Stimulated activated naive CD4-positive, alpha-beta T cell treated with Interleukin-2 at 50 U/mL for 16 hours (primary cell): ENCODE data around the gene NELFB.

Source experiments
- DNase-seq: peaks from one replicate; lab custom pipeline; 2025; lab: John Stamatoyannopoulos, UW

NELFB gene

DNA sequence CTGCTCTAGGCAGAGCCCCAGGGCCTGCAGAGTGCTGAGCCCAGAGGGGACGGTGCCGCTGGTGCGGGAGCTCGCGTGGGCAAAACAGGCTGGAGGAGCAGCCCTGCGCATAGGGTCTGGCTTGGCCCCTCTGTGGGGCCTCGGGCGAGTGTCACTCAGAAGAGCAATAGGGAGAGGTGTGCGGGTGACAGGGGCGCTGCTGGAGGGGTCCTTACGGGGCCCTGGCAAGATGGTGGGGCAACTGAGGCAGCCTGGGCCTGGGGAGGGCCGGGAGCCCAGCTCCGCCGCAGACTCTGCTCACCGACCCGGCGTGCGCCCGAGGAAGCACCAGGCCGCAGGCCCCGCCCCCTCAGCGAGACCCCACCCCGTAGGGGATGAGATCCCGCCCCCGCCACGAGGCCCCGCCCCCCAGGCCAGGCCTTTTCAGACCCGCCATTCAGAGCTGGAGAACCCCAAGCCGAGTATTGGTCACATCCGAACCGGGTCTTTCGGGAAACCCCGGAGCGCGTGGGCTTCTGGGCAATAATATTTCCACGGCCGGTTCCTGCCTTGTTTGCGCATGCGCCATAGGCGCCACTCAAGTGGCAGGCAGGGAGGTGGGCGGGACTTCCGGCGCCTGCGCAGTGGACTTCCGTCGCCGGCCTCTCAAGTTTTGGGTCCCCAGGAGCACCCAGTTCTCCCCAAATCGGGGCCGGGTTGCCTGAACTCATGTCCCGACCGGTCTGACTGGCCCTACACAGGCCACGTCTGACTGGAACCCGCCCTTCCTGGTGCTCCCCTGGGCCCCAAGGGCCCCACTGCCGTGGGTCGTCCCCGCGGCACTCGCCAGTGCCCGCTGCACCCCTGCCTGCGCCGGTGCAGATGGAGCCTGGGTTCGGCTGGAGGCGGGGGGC is 31.8 kb upstream of the NELFB start:
- peak; percentile 98 for DNase-seq

DNA sequence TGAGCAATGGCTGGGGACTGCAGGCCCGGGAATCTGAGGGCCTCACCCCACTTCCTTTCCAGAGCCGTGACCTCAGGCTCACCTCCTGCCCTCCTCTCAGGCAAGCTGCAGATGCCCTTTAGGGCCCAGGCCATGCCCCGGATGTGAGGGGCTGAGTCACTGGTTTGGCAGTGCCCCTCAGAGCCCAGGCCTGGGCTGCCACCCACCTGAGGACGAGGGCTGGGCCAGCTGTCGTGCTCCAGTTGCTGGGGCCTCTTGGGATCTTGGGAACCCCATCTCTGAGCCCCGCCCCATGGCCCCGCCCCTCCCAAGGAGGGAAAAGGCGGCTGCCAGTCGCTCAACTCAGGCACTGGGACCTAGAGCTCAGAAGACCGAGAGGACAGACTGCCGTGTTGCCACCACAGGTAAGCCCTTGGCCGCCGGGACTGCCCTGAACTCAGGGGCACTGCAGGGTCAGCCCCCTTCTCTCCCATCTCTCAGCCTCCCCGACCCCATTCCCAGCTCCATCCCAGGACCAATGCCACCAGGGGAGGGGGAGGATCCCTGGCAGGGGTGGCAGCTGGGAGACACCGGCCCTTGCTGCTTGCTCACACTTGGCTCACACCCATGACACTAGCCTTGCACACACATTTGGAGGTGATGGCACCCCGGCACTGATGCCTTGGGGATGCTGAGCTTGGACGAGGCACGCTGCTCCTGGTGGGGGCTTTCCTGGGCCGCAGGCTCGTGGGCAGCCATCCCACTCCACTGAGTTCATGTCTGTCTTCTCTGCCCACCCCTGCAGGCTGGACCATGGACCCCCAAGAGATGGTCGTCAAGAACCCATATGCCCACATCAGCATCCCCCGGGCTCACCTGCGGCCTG is 30.1 kb upstream of the NELFB start, which contains the start of gene CYSRT1:
Gene CYSRT1, plus strand, starts transcription at position 345 of the 865 bp plus-strand sequence. Its CDS starts 448 bp downstream, at position 793.
- DNase-seq: no peak

DNA sequence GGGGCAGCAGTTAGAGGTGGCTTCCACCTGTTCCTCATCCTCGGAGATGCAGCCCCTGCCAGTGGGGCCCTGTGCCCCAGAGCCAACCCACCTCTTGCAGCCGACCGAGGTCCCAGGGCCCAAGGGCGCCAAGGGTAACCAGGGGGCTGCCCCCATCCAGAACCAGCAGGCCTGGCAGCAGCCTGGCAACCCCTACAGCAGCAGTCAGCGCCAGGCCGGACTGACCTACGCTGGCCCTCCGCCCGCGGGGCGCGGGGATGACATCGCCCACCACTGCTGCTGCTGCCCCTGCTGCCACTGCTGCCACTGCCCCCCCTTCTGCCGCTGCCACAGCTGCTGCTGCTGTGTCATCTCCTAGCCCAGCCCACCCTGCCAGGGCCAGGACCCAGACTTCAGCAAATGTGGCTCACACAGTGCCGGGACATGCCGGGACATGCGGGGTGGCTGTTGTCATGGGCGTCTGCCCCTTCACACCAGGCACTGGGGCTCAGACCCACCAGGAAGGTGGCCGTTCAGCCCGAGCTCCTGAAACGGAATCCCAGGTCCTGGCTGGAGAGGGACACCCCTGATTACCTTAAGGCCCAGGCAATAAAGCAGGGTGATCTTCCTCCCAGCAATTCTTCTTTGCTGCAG is 29.3 kb upstream of the NELFB start:
- DNase-seq: no peak

DNA sequence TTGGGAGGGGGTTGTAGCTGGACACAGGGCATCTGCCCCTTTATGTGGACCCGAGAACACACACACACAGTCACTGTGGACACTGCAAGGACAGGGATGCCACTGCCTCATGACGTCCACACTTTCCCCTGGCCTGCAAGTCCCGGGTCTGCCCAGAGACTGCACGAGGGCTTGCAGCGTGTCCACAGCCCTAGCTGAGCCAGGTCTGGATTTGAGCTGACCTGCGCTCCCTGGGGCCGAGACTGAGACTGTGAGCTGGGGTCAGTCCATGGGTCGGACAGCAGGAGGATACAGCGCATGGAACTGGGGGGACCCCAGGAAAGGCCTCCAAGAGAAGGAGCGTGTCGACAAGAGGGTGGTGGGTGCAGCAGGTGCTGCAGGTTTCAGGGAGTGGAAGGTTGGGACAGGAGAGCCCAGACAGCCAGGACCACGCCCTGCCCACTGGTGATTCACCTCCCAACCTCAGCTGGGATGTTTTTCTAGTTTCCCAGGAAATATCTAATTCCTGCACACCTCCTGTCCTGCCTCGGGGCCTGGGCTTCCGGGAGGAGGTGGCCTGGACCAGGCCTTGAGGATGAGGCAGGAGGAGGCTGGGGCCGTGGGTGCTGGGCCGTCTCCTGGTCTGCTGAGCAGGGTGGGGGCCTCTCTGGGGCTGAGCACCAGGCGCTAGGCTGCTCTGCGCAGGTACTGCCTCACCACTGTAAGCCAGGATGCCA is 28.6 kb upstream of the NELFB start:
- no peak for DNase-seq

DNA sequence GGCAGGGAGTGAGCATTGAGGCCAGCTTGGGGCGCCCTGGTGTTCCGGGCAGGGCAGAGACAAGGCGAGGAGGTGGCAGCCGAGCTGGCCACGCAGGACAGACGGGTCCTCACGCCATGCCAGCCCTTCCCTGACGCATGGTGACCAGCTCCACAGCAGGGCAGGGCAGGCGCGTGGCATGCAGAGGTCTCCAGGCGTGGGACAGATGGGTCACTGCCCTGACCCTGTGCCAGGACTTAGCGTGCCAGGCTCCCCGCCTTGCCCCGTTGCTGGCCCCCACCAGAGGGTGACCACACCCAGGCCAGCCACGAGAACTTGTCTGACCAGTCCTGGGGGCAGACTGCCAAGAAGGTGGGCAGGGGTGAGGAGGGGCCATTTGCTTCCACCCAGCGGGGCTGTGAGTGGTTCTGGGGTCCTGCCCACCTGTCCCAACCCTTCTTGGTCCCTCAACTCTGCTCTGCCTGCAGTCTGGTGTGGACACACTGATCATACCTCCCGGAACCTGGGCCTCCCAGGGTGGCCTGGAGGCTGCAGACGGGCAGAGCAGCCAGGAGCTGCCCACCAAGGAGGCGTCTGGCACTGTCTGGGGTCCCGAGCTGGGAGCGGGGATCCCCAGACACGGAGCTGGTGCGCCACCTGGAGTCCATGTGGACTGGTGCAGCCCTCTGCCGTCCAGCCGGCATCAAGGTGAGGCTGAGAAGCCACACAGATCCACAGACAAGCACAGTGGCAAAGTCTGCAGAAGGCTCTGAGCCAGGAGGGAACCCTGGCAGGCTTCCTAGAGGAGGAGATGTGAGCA is 27.9 kb upstream of the NELFB start, which contains the start of gene RNF224:
Gene RNF224, plus strand, starts transcription at position 449 of the 799 bp plus-strand sequence. CDS start 834 bp downstream, outside the sequence.
- DNase-seq: peak; percentile 68

DNA sequence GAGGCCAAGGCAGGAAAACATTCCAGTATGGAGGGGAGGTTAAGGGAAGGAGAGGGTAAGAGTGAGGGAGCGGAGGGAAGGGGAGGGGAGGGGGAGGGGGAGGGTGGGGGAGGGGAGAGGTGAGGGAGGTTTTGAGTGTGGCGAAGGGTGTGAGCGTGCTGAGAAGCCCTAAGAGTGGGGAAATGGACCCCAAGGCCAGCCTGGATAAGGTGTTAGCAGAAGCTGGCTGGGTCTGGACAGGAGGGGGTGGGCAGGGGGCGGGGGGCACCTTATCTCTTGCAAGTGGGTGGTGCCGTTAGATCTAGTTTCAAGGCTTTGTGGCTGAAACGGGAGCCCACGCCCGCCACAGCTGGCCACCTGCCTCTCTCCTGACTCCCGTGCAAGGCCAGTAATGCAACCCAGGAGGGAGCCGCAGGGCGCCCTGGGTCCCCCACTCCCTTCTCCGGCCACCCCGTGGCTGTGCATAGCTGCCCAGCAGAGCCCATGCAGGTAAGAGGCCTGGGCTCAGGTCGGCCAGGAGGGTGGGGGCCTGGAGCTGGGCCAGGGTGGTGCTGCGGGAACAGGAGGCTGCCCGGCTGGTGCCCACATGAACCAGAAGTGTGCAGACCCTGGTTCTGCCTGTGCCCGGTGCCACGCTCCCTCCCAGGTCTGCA is 27.1 kb upstream of the NELFB start:
- DNase-seq: no peak

DNA sequence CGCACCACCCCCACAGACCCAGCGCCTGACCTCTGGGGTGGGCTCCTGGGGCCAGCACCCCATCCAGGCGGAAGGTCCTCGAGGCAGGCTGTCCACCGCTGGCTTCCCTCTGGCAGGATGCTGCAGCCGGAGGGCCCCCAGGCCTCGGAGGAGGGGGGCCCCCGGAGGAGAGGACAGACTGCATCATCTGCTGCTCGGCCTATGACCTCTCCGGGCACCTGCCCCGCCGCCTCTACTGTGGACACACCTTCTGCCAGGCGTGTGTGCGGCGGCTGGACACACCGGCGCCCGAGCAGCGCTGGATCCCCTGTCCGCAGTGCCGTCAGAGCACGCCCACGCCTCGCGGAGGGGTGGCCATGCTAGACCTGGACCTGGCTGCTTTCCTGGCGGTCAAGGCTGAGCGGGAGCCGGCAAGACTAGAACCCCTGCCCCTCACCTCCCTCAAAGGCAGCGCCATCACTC is 26.6 kb upstream of the NELFB start:
- no peak for DNase-seq

DNA sequence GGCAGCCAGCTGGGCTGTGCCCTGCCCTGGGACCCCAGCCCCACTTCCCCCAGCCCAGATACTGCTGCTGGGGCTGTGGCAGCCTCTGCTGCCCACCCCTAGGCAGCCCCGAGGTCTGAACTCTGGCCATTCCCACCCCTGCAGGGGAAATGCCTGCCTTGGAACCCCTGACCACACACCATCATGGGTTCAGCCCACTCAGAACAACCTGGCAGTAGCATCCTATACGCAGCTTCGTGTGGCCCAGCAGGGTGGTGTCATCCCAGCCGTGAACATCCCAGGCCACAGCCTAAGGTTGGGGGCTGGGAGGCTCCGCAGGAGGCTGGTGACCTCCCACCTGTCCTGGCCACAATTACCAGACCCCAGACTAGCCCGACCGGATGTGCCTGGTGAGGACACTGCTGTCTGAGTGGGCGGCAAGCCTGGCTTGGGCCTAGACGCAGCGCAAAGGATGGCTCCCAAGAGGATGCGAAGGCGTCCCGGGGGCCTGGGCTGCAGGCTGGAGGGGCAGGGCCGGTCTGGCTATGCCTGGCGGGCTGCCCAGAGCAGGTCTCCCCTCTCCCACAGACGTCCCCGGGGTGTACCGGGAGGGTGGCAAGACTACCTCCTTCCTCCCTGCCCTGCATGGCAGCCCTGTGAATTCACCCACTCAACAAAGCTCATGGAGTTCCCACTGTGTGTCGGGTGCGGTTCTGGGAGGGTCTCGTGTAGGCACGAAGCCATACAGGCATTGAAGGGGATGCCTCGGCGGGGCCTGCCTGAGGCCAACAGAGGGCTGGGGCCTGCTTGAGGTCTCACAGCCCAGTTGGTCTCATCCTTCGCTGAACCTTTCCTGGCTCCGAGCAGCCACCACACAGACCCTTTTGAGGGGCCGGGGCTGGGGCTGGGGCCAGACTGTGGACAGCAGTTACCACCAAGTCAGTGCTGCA is 25.9 kb upstream of the NELFB start:
- no peak for DNase-seq

DNA sequence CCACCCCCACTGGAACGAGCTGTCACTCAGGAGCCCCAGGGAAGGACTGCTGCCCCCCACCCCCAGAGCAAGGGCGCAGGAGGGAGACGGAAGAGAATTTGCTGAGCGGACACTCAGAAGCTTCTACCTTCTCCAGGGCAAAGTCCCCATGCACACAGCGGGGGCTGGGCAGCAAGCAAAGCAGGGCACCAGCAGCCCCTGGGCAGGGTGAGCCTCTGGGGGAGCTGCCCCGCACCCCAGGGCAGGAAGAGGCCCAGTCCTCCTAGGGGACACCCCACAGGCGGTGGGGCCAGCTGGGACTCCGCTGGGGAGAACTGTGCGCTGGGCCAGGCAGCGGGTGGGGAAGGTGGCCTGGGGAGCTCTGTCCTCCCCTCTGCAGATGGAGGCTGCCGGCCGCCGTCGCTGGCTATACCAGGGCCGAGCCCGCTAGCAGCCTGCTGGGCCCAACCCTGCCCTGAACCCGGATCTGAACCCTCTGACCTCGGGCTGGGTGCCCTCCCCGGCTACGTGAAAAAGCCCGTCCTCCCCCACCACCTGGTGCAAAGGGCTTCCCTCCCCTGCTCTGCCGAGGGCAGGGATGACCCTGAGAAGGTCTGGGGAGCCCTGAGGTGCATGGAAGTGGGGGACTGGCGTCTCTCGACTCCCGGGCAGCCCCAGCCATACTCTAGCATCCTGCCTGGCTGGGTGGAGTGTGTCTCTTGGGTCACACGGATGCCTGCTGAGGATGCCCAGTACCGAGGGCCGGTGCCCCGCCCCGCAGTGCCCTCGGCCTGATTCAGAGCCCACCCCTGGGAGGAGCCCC is 25.0 kb upstream of the NELFB start:
- DNase-seq: no peak

DNA sequence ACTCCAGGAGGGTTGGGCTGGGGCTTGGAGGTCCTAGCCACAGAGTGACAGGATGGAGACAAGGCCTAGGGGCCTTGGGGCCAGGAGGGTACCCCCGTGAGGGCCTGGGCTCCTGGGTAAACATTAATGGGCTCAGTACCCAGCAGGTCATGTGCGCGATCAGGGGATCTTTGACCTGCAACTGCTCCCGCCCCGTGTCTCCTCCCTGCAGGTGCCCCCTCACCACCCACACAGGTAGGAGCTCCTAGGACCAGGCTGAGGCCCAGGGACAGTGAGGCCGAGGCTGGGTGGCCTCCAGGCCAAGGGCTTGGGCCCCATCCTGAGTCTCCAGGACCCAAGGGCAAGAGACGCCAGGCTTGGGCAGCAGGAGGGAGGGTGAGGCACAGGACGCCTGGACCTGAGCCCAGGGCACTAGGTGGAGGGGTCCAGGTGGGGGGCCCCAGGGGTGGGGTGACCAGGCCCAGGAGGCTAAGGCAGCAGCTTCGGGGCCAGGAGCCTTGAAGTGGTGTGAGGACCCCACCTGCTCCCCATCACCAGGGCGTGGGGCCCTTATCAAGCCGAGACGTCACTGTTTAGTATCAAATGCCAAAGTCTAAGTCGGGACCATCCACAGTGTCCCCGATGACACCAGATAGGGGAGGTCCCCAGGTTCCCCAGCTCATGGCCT is 24.3 kb upstream of the NELFB start, which contains the start of gene SLC34A3:
Gene SLC34A3, plus strand, starts transcription at position 197 of the 667 bp plus-strand sequence. CDS start 802 bp downstream, outside the sequence.
- DNase-seq: no peak

DNA sequence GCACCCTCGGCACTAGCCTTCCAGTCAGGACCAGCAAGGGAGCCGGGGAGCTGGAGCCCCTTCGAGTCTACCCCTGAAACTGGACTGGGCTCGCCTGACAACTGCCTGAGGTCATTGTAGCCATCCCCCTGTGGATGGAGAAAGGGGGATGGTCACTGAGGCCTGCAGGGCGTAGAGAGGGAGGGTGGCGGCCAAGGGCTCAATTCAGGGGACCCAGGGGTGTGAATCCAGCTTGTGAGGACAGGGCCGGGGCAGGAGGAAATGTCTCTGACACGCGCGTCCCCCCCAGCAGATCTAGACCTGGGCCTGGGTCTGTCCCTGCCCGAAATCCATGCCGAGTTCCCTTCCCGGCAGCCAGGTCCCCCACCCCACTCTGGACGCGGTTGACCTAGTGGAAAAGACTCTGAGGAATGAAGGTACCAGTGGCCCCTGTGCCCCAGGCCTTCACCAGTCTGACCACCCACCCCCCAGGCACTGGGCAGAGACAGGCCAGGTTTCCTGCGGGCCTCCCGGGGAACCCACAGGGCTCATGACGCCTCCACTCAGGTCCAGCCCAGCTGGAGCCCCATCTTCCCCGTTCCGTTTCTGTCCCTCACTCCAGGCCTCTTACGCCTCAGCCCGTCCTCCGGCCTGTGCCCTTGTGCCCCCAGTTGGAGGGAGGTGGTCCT is 23.6 kb upstream of the NELFB start:
- DNase-seq: no peak

DNA sequence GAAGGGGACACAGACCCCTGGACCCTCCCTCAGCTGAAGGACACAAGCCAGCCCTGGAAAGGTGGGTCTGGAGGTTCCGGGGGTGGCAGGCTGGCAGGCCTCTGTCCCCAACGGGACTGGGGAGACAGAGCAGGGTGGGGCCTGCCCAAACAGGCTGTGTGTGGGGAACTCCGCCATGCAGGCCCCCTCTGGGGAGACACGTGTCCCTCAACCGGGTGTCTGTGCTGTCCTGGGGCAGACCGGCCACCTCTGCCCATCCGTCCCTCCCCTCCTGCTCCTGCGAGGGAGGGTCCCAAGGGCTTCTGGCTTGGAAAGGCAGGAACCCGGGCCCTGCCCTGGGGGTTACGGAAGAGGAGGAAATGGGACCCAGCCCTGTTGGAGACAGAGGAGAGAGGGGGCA is 23.0 kb upstream of the NELFB start:
- no peak for DNase-seq

DNA sequence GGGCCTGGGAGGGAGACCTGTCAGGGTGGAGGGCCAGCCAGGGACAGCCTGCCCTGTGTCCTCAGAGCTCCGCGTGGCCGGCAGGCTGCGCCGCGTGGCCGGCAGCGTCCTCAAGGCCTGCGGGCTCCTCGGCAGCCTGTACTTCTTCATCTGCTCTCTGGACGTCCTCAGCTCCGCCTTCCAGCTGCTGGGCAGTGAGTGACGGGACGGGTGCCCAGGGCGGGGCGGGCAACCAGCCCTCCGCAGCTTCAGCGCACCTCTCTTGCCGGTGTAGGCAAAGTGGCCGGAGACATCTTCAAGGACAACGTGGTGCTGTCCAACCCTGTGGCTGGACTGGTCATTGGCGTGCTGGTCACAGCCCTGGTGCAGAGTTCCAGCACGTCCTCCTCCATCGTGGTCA is 22.6 kb upstream of the NELFB start:
- no peak for DNase-seq

DNA sequence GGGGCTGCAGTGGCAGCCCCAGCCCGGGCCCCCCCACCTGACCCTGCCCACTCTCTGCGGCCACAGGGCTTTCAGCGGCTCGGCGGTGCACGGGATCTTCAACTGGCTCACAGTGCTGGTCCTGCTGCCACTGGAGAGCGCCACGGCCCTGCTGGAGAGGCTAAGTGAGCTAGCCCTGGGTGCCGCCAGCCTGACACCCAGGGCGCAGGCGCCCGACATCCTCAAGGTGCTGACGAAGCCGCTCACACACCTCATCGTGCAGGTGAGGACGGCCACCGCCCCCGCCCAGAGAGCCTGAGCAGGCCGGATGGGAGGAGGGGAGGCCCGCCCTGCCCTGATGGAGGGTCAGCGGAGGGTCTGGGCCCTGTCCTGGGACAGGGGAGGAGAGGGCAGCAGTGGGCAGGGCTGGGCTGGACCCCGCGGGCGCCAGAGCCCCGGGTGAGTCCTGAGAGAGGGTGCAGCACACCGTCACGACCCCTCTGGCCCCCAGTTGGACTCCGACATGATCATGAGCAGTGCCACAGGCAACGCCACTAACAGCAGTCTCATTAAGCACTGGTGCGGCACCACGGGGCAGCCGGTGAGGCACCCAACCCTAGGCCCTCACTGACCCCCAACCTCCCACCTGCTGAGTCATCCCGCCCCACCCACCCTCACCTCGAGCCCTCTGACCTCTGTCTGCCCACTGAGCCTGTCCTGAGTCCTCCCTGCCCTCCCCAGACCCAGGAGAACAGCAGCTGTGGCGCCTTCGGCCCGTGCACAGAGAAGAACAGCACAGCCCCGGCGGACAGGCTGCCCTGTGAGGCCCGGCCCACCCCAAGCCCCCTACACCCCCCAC is 21.8 kb upstream of the NELFB start:
- no peak for DNase-seq

DNA sequence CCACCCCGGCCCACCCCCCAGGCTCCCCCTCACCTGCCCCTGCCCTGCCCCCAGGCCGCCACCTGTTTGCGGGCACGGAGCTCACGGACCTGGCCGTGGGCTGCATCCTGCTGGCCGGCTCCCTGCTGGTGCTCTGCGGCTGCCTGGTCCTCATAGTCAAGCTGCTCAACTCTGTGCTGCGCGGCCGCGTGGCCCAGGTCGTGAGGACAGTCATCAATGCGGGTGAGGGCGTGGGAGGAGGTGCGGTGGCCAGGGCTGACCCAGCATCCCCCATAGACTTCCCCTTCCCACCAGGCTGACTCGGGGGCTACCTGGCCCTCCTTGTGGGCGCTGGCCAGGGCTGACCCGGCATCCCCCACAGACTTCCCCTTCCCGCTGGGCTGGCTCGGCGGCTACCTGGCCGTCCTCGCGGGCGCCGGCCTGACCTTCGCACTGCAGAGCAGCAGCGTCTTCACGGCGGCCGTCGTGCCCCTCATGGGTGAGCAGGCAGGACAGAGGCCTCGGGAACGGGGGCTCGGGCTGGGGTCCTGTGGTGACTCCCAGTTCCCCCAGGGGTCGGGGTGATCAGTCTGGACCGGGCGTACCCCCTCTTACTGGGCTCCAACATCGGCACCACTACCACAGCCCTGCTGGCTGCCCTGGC is 21.0 kb upstream of the NELFB start:
- no peak for DNase-seq
